VCaP (cell line): ENCODE data around the gene NCOR2.

Experiments
- H3K27ac ChIP-seq: fragments of 450-650 bp; 2 replicates; pipeline ENCODE4 v1.5.1; 2017
- CTCF ChIP-seq: fragments of 450-650 bp; conservative IDR thresholded peaks from 2 replicates; pipeline ENCODE4 v1.5.1; 2017; ENCODE audit warnings: mild to moderate bottlenecking, moderate library complexity

The NCOR2 gene

GRCh38 chr12:124556074-124556466 lies 11.3 kb downstream of the NCOR2 start:
- no peak for TF ChIP-seq CTCF
- no peak overlapping the region; the same call in 1 of the 2 replicates for H3K27ac ChIP-seq

- no peak overlapping the region for H3K27ac ChIP-seq
- TF ChIP-seq CTCF, result no peak
Observed at GRCh38 chr12:124555168-124556073, 12.0 kb downstream of the NCOR2 start.

GRCh38 chr12:124554429-124555029 lies 12.9 kb downstream of the NCOR2 start:
- no peak overlapping the region for H3K27ac ChIP-seq
- TF ChIP-seq CTCF, result no peak

- no peak overlapping the region; the same call in 1 of the 2 replicates for H3K27ac ChIP-seq
- TF ChIP-seq CTCF, result no peak
Observed at GRCh38 chr12:124553862-124554428, 13.5 kb downstream of the NCOR2 start.

GRCh38 chr12:124551268-124552144 lies 15.9 kb downstream of the NCOR2 start:
- peak overlapping the region; percentile 54 for H3K27ac ChIP-seq
- TF ChIP-seq CTCF, result no peak

- no peak for TF ChIP-seq CTCF
- peak overlapping the region; percentile 54 for H3K27ac ChIP-seq
Observed at GRCh38 chr12:124550123-124551089, 17.0 kb downstream of the NCOR2 start.
